PC-3 (cell line): ENCODE measurements around the gene NTN3. TPM values are rescaled to one million over a fixed set of nuclear protein-coding genes. Genes with fewer than 3 reads are reported as not detected.
"Not testable (repeated sequence)": the region's sequence is repeated elsewhere in the genome, so short reads cannot be mapped to it uniquely, and the experiment has no call there.

Experiments
- ATAC-seq: fragments of 200-7000 bp; cut with Tn5 transposase; 2 replicates; pipeline ENCODE4 v1.9.1; 2020; ENCODE audit warnings: mild to moderate bottlenecking, moderate library complexity
- BruUV-seq: library from RNA; stranded (reverse); fragments of 400-500 nt; replicated peaks from 2 replicates; lab custom pipeline; 2021; lab: Mats Ljungman, UMichigan
- CTCF ChIA-PET: fragments of 300-600 bp; sonication (Branson Sonifier 250); formaldehyde crosslinking; loops from one replicate; lab custom pipeline; 2022; ENCODE audit warnings: antibody characterized with exemption; lab: Charles Lee
- POLR2A ChIA-PET: fragments of 300-600 bp; sonication (Branson Sonifier 250); formaldehyde crosslinking; loops from one replicate; lab custom pipeline; 2022; ENCODE audit warnings: antibody characterized with exemption; ENCODE audit not compliant: unreplicated experiment; lab: Charles Lee
- DNase-seq: peaks from one replicate; pipeline ENCODE4 v3.0.0-alpha.2; 2015
- H2AFZ ChIP-seq: fragments of 300-600 bp; sonication (generic); 2 replicates; pipeline ENCODE4 v1.6.0; 2016; ENCODE audit warnings: antibody characterized with exemption, low read length
- H3F3A ChIP-seq: fragments of 300-600 bp; sonication (generic); one replicate; pipeline ENCODE4 v1.6.0; 2017; ENCODE audit warnings: antibody characterized with exemption, low read length, control low read depth, mild to moderate bottlenecking; ENCODE audit not compliant: unreplicated experiment
- H3K27ac ChIP-seq: fragments of 300-600 bp; sonication (generic); 2 replicates; pipeline ENCODE4 v1.5.1; 2016; ENCODE audit warnings: mild to moderate bottlenecking, low read length
- H3K27me3 ChIP-seq: fragments of 300-600 bp; sonication (generic); 2 replicates; pipeline ENCODE4 v1.6.1; 2016; ENCODE audit warnings: low read length, mixed read lengths
- H3K36me3 ChIP-seq: fragments of 300-600 bp; sonication (generic); 2 replicates; pipeline ENCODE4 v1.6.1; 2016; ENCODE audit warnings: low read depth, mixed run types, low read length, mixed read lengths
- H3K4me1 ChIP-seq: fragments of 300-600 bp; sonication (generic); 2 replicates; pipeline ENCODE4 v1.5.1; 2016; ENCODE audit warnings: low read length; ENCODE audit not compliant: insufficient read depth
- H3K4me2 ChIP-seq: fragments of 300-600 bp; sonication (generic); 2 replicates; pipeline ENCODE4 v1.6.0; 2016; ENCODE audit warnings: low read length
- H3K4me3 ChIP-seq: fragments of 300-600 bp; sonication (generic); 2 replicates; pipeline ENCODE4 v1.5.1; 2016; ENCODE audit warnings: mild to moderate bottlenecking, low read length, mixed read lengths
- H3K79me2 ChIP-seq: fragments of 300-600 bp; sonication (generic); 2 replicates; pipeline ENCODE4 v1.6.1; 2017; ENCODE audit warnings: low read length, mixed read lengths
- H3K9ac ChIP-seq: fragments of 300-600 bp; sonication (generic); 2 replicates; pipeline ENCODE4 v1.6.0; 2016; ENCODE audit warnings: mild to moderate bottlenecking, low read length
- H3K9me2 ChIP-seq: fragments of 300-600 bp; sonication (generic); replicated peaks from 2 replicates; pipeline ENCODE4 v1.6.1; 2016; ENCODE audit warnings: mixed run types, low read length, mixed read lengths
- H3K9me3 ChIP-seq: fragments of 300-600 bp; sonication (generic); 2 replicates; pipeline ENCODE4 v1.6.1; 2016; ENCODE audit warnings: low read length, mixed read lengths
- H4K20me1 ChIP-seq: fragments of 300-600 bp; sonication (generic); 2 replicates; pipeline ENCODE4 v1.6.1; 2016; ENCODE audit warnings: low read length, mixed read lengths
- EZH2 ChIP-seq: fragments of 300-600 bp; sonication (generic); IDR thresholded peaks from one replicate; pipeline ENCODE4 v1.6.1; 2017; ENCODE audit warnings: antibody characterized with exemption, mild to moderate bottlenecking, low read length; ENCODE audit not compliant: unreplicated experiment
- EZH2phosphoT487 ChIP-seq: fragments of 300-600 bp; sonication (generic); IDR thresholded peaks from 2 replicates; pipeline ENCODE4 v1.6.1; 2018; ENCODE audit warnings: mild to moderate bottlenecking, antibody characterized with exemption, low read length, borderline replicate concordance
- intact Hi-C: fragments of 100-400 bp; cut with micrococcal nuclease; formaldehyde crosslinking; loops from 2 replicates; pipeline ENCODE4 v1.9.0; 2023
- total RNA-seq: library from RNA; depleted of rRNA; stranded (reverse); fragments of >200 nt; gene quantifications from 2 replicates; pipeline ENCODE4 v1.2.3, GENCODE V29; 2014
- TF ChIP-seq, protein P1 (sequence below): fragments of 300-600 bp; sonication (generic); conservative IDR thresholded peaks from 2 replicates; pipeline ENCODE4 v1.5.1; 2017; ENCODE audit warnings: antibody characterized with exemption, low read depth, mild to moderate bottlenecking, low read length

NTN3 gene
- total RNA-seq, 1 experiment from 2014 or later: not detected

DNA sequence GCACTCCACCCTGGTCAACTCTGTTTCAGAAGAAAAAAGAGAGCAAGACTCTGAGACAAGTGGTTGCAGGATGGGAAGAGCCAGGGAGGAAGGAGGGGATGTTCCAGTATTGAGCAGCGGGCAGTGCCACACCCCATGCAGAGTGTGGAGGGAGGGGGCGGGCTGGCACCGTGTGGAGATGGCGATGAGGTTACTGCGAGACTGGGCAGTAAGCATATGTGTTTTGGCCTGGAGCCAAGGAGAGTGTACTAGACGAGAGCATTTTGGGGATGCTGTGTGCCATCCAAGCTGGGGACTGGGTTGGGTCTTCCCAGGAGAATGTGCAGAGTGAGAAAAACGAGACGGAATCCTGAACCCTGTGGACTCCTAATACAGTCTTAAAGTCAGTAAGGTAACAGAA lies 7.2 kb downstream of the NTN3 start:
- no peaks in the 10 kb centered on the region; the same call in 1 of the 2 replicates for H3K4me1 ChIP-seq
- no peak overlapping the region for H3K4me2 ChIP-seq
- H2AFZ ChIP-seq: no peak overlapping the region
- DNase-seq (no peak), ATAC-seq (no peak)
- intact Hi-C loops: no loop called here
- H3K79me2 ChIP-seq: peaks cover 33% of the 10 kb centered on the region
- BruUV-seq: no TSS peak
- no peaks in the 10 kb centered on the region for H3K9me3 ChIP-seq
- no peaks in the 10 kb centered on the region for H4K20me1 ChIP-seq
- ChIA-PET POLR2A (no interaction called here), CTCF (no interaction called here)
- H3K27me3 ChIP-seq: no peaks in the 10 kb centered on the region
- no peaks in the 10 kb centered on the region for H3F3A ChIP-seq
- TF ChIP-seq, protein P1, sequence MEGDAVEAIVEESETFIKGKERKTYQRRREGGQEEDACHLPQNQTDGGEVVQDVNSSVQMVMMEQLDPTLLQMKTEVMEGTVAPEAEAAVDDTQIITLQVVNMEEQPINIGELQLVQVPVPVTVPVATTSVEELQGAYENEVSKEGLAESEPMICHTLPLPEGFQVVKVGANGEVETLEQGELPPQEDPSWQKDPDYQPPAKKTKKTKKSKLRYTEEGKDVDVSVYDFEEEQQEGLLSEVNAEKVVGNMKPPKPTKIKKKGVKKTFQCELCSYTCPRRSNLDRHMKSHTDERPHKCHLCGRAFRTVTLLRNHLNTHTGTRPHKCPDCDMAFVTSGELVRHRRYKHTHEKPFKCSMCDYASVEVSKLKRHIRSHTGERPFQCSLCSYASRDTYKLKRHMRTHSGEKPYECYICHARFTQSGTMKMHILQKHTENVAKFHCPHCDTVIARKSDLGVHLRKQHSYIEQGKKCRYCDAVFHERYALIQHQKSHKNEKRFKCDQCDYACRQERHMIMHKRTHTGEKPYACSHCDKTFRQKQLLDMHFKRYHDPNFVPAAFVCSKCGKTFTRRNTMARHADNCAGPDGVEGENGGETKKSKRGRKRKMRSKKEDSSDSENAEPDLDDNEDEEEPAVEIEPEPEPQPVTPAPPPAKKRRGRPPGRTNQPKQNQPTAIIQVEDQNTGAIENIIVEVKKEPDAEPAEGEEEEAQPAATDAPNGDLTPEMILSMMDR: no peak
- TF ChIP-seq EZH2phosphoT487: no peak
- no peak for TF ChIP-seq EZH2
- no peak overlapping the region for H3K9ac ChIP-seq
- no peak overlapping the region for H3K27ac ChIP-seq
- no peaks in the 10 kb centered on the region for H3K36me3 ChIP-seq
- no peak overlapping the region for H3K4me3 ChIP-seq
- H3K9me2 ChIP-seq: no peaks in the 10 kb centered on the region

DNA sequence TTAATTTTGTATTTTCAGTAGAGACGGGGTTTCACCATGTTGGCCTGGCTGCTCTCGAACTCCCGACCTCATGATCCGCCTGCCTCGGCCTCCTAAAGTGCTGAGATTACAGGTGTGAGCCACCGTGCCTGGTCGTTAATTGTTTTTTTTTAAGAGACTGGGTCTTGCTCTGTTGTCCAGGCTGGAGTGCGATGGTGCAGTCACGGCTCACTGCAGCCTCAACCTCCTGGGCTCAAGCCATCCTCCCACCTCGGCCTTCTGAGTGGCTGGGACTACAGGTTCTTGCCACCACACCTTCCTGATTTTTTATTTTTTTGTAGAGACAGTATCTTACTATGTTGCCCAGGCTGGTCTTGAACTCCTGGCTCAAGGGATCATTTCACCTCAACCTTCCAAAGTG lies 8.9 kb downstream of the NTN3 start:
- H3K9me2 ChIP-seq, H3K27me3 ChIP-seq, POLR2A ChIA-PET, H4K20me1 ChIP-seq, H3K4me1 ChIP-seq, H3F3A ChIP-seq, H3K36me3 ChIP-seq, DNase-seq, H3K9me3 ChIP-seq, H2AFZ ChIP-seq, CTCF ChIA-PET, H3K9ac ChIP-seq, H3K4me2 ChIP-seq, BruUV-seq, H3K4me3 ChIP-seq, intact Hi-C loops, H3K27ac ChIP-seq, ATAC-seq: not testable (repeated sequence)
- peaks cover 33% of the 10 kb centered on the region for H3K79me2 ChIP-seq

DNA sequence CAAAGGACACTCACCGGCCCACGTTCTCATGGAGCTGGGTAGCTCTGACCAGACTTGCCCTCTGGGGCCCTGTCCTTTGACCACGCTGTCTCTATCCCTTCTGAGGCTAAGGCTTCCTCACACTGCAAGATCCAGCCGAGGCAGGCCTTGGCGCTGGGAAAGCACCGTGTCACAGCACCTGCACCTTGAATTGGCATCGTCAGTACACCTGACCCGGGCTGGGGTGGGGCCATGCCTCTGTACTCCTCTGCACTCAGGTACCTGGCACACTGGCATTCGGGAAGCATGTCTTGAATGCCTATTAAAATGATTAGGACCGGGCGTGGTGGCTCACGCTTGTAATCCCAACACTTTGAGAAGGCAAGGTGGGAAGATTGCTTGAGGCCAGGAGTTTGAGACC lies 9.9 kb downstream of the NTN3 start:
- Histone ChIP-seq H2AFZ (no peak overlapping the region), H3K4me1 (no peaks in the 10 kb centered on the region; the same call in 1 of the 2 replicates), H3K4me2 (no peak overlapping the region), H3K9me2 (no peaks in the 10 kb centered on the region), H3K9me3 (no peaks in the 10 kb centered on the region), H3K27me3 (no peaks in the 10 kb centered on the region), H3K27ac (no peak overlapping the region), H3K4me3 (no peak overlapping the region), H3F3A (no peaks in the 10 kb centered on the region), H3K36me3 (no peaks in the 10 kb centered on the region), H3K9ac (no peak overlapping the region), H4K20me1 (no peaks in the 10 kb centered on the region), H3K79me2 (peaks cover 27% of the 10 kb centered on the region)
- POLR2A ChIA-PET: no interaction called here
- no peak for ATAC-seq
- intact Hi-C loops: no loop called here
- no peak for DNase-seq
- CTCF ChIA-PET: no interaction called here
- no TSS peak for BruUV-seq
- TF ChIP-seq EZH2phosphoT487 (no peak), EZH2 (no peak)
- TF ChIP-seq, protein P1: no peak
